HepG2 (cell line): ENCODE results near the gene ATP5PF. TPM values are rescaled to one million over a fixed set of nuclear protein-coding genes. Genes with fewer than 3 reads are reported as not detected.

ENCODE experiments used
- EEA1 ChIP-seq: sonication (generic); formaldehyde crosslinking; IDR thresholded peaks from 2 replicates; pipeline ENCODE4 v1.5.1; 2020; ENCODE audit warnings: mild to moderate bottlenecking, missing genetic modification reagents, borderline replicate concordance
- ESRRA ChIP-seq: sonication (generic); formaldehyde crosslinking; IDR thresholded peaks from 2 replicates; pipeline ENCODE4 v1.5.1; 2020; ENCODE audit warnings: mild to moderate bottlenecking, low read depth, missing genetic modification reagents
- ETV5 ChIP-seq: IDR thresholded peaks from 2 replicates; pipeline ENCODE4 v1.6.1; 2018; ENCODE audit warnings: missing biosample characterization, missing genetic modification reagents, inconsistent platforms, borderline replicate concordance
- HOXD1 ChIP-seq: sonication (generic); formaldehyde crosslinking; IDR thresholded peaks from 2 replicates; pipeline ENCODE4 v1.5.0; 2020; ENCODE audit warnings: missing genetic modification reagents
- MAFK ChIP-seq, 2 experiments: IDR thresholded peaks in 1 of 2; conservative IDR thresholded peaks in 1 of 2; 2 replicates each; pipeline ENCODE4 v1.6.1; 2011; ENCODE audit warnings: improper control_type of control experiment in 2 of 2, low read length in 2 of 2
- RARA ChIP-seq: IDR thresholded peaks from 2 replicates; pipeline ENCODE4 v1.6.1; 2016; ENCODE audit warnings: missing genetic modification reagents, missing compliant biosample characterization
- ZFP36L1 ChIP-seq: sonication (generic); formaldehyde crosslinking; IDR thresholded peaks from 2 replicates; pipeline ENCODE4 v1.8.0; 2022; ENCODE audit warnings: mild to moderate bottlenecking, missing genetic modification reagents, moderate library complexity
- ZFP82 ChIP-seq: sonication (generic); formaldehyde crosslinking; IDR thresholded peaks from 2 replicates; pipeline ENCODE4 v1.5.1; 2020; ENCODE audit warnings: mild to moderate bottlenecking, missing genetic modification reagents, borderline replicate concordance
- ZNF136 ChIP-seq: sonication (generic); formaldehyde crosslinking; IDR thresholded peaks from 2 replicates; pipeline ENCODE4 v1.8.1; 2022; ENCODE audit warnings: low read depth, mild to moderate bottlenecking, moderate library complexity, missing genetic modification reagents
- ZNF510 ChIP-seq: sonication (generic); formaldehyde crosslinking; IDR thresholded peaks from 2 replicates; pipeline ENCODE4 v1.4.0; 2020; ENCODE audit warnings: low read depth, mild to moderate bottlenecking, missing genetic modification reagents
- ZNF530 ChIP-seq: sonication (generic); formaldehyde crosslinking; IDR thresholded peaks from 2 replicates; pipeline ENCODE4 v1.5.0; 2020; ENCODE audit warnings: low read depth, mild to moderate bottlenecking, missing genetic modification reagents
- ZNF572 ChIP-seq: sonication (generic); formaldehyde crosslinking; IDR thresholded peaks from 2 replicates; pipeline ENCODE4 v1.5.1; 2020; ENCODE audit warnings: mild to moderate bottlenecking, missing genetic modification reagents
- ZNF660 ChIP-seq: sonication (generic); formaldehyde crosslinking; IDR thresholded peaks from 2 replicates; pipeline ENCODE4 v1.5.1; 2020; ENCODE audit warnings: mild to moderate bottlenecking, low read depth, missing genetic modification reagents, borderline replicate concordance
- ZNF775 ChIP-seq: sonication (generic); formaldehyde crosslinking; IDR thresholded peaks from 2 replicates; pipeline ENCODE4 v1.4.0; 2020; ENCODE audit warnings: missing genetic modification reagents, mild to moderate bottlenecking, moderate library complexity, borderline replicate concordance
- polyA plus RNA-seq, 8 experiments: library from polyadenylated mRNA; depleted of rRNA in 3 of 8; stranded (reverse) in 7 of 8; unstranded in 1 of 8; fragments of >200 nt; fragmentation: Illumina TruSeq in 4 of 8; extraction: Trizol in 4 of 8; gene quantifications; 2 replicates each; pipeline versions ENCODE4 v1.2.1 to v1.2.3, GENCODE V29; 2011 to 2016; ENCODE audit warnings: low read depth in 4 of 8, missing spikeins in 1 of 8, mixed read lengths in 1 of 8; ENCODE audit not compliant: insufficient read depth in 1 of 8
- total RNA-seq, 5 experiments: library from RNA; depleted of rRNA; stranded (reverse); fragments of >200 nt; fragmentation: Illumina TruSeq; extraction: Trizol; gene quantifications; 2 replicates each; pipeline ENCODE4 v1.2.3, GENCODE V29; 2016; ENCODE audit warnings: low read depth in 1 of 5
- TF ChIP-seq, protein P1 (sequence below): sonication (generic); formaldehyde crosslinking; IDR thresholded peaks from 2 replicates; pipeline ENCODE4 v1.8.1; 2023; ENCODE audit warnings: missing genetic modification reagents, inconsistent platforms, borderline replicate concordance
- TF ChIP-seq, protein P2 (sequence below): IDR thresholded peaks from 2 replicates; pipeline ENCODE4 v1.6.1; 2016
- TF ChIP-seq, protein P3 (sequence below): sonication (generic); formaldehyde crosslinking; IDR thresholded peaks from 2 replicates; pipeline ENCODE4 v1.5.0; 2020; ENCODE audit warnings: mild to moderate bottlenecking, missing genetic modification reagents, moderate library complexity
- TF ChIP-seq, protein P4 (sequence below): sonication (generic); formaldehyde crosslinking; IDR thresholded peaks from 2 replicates; pipeline ENCODE4 v1.8.0; 2022; ENCODE audit warnings: mild to moderate bottlenecking, missing genetic modification reagents, moderate library complexity

ATP5PF gene
- total and polyA plus RNA-seq, 2 of the 13 experiments (the other 11 are each of a cell fraction or from before 2014, with no cell fraction given) = 131 to 157 TPM

DNA sequence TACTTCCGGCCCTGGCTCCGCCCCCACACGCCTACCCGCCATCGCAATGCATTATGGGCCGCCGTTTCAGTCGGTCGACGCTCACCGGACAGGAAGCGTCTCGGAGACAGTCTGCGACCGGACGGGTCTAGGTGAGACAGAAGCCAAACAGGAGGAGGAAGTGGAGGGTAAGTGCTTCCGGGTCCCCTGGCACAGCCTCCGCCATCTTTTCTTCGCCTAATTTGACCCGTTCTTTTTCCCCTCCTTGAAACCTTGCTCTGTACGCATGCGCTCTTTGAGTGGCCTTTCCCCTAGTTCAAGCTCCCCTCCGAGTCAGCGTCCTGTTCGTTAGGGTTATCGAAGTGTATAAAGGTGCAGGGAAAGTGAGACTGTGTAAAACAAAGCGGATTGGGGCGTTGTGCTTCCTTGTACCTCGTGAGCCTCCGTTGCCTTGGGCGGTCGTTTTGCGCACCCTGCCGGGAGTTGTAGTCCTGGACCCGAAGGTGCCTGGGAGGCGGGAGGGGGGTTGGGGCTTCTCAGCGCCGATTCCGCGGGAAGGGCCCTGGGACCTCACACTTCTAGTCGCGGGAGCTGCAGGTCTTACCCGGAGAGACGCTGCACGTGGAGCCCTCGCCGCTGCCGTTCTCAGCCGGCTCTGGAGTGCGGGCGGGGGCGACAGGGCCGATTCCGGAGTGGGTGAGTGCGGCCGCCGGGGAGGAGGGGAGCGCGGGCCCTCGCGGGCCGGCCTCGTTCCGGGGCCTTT, at the start of gene ATP5PF, which contains the start of gene GABPA (continued):
- TF ChIP-seq, protein P1, sequence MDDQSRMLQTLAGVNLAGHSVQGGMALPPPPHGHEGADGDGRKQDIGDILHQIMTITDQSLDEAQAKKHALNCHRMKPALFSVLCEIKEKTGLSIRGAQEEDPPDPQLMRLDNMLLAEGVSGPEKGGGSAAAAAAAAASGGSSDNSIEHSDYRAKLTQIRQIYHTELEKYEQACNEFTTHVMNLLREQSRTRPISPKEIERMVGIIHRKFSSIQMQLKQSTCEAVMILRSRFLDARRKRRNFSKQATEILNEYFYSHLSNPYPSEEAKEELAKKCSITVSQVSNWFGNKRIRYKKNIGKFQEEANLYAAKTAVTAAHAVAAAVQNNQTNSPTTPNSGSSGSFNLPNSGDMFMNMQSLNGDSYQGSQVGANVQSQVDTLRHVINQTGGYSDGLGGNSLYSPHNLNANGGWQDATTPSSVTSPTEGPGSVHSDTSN (CRISPR knock-in tag) = no peak
- TF ChIP-seq ESRRA (CRISPR knock-in tag) (no peak), ZNF660 (no peak), HOXD1 (peak; percentile 21; the same call in 1 of the 2 replicates), ZNF572 (CRISPR knock-in tag) (0 out of 2 replicates have a peak, but pooled peaks have one; percentile 78), ZFP82 (CRISPR knock-in tag) (no peak), MAFK (conservative IDR thresholded peaks at IDR 0.05 in 1 of 2, IDR thresholded peaks at IDR 0.05 in 1 of 2; ENCODE audit: low read length in 2 of 2) (no peak), ZNF136 (CRISPR knock-in tag) (0 out of 2 replicates have a peak, but pooled peaks have one; percentile 17), ZFP36L1 (CRISPR knock-in tag) (no peak), ETV5 (CRISPR knock-in tag) (peak; percentile 92), ZNF530 (CRISPR knock-in tag) (no peak), ZNF775 (no peak), EEA1 (CRISPR knock-in tag) (no peak), ZNF510 (peak; percentile 28; the same call in 1 of the 2 replicates), RARA (no peak; the same call in none of the 2 replicates)
- TF ChIP-seq, protein P2, sequence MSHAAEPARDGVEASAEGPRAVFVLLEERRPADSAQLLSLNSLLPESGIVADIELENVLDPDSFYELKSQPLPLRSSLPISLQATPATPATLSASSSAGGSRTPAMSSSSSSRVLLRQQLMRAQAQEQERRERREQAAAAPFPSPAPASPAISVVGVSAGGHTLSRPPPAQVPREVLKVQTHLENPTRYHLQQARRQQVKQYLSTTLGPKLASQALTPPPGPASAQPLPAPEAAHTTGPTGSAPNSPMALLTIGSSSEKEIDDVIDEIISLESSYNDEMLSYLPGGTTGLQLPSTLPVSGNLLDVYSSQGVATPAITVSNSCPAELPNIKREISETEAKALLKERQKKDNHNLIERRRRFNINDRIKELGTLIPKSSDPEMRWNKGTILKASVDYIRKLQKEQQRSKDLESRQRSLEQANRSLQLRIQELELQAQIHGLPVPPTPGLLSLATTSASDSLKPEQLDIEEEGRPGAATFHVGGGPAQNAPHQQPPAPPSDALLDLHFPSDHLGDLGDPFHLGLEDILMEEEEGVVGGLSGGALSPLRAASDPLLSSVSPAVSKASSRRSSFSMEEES = no peak
- TF ChIP-seq, protein P3, sequence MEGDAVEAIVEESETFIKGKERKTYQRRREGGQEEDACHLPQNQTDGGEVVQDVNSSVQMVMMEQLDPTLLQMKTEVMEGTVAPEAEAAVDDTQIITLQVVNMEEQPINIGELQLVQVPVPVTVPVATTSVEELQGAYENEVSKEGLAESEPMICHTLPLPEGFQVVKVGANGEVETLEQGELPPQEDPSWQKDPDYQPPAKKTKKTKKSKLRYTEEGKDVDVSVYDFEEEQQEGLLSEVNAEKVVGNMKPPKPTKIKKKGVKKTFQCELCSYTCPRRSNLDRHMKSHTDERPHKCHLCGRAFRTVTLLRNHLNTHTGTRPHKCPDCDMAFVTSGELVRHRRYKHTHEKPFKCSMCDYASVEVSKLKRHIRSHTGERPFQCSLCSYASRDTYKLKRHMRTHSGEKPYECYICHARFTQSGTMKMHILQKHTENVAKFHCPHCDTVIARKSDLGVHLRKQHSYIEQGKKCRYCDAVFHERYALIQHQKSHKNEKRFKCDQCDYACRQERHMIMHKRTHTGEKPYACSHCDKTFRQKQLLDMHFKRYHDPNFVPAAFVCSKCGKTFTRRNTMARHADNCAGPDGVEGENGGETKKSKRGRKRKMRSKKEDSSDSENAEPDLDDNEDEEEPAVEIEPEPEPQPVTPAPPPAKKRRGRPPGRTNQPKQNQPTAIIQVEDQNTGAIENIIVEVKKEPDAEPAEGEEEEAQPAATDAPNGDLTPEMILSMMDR (CRISPR knock-in tag) = peak; percentile 26
- TF ChIP-seq, protein P4, sequence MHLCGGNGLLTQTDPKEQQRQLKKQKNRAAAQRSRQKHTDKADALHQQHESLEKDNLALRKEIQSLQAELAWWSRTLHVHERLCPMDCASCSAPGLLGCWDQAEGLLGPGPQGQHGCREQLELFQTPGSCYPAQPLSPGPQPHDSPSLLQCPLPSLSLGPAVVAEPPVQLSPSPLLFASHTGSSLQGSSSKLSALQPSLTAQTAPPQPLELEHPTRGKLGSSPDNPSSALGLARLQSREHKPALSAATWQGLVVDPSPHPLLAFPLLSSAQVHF (CRISPR knock-in tag) = no peak
